Mesodermal cell (in vitro differentiated cells): ENCODE data around the gene CEACAM6.
"Not testable (repeated sequence)": the region's sequence is repeated elsewhere in the genome, so short reads cannot be mapped to it uniquely, and the experiment has no call there.

Experiments used
- H3K27ac ChIP-seq: 2 replicates; pipeline ENCODE4 v1.7.0; 2013; ENCODE audit warnings: mild to moderate bottlenecking, low read depth, low read length, moderate library complexity; ENCODE audit not compliant: severe bottlenecking
- H3K36me3 ChIP-seq: 2 replicates; pipeline ENCODE4 v1.7.1; 2013; ENCODE audit warnings: mild to moderate bottlenecking, low read length, moderate library complexity; ENCODE audit not compliant: control insufficient read depth, insufficient read depth
- H3K4me1 ChIP-seq: one replicate; pipeline ENCODE4 v1.7.1; 2013; ENCODE audit warnings: mild to moderate bottlenecking, low read length; ENCODE audit not compliant: insufficient read depth, control insufficient read depth, poor library complexity, severe bottlenecking
- H3K4me3 ChIP-seq: 2 replicates; pipeline ENCODE4 v1.7.0; 2013; ENCODE audit warnings: low read length, control low read depth, mild to moderate bottlenecking; ENCODE audit not compliant: insufficient read depth, poor library complexity, severe bottlenecking; ENCODE audit errors: extremely low read depth
- H3K9me3 ChIP-seq: 2 replicates; pipeline ENCODE4 v1.7.1; 2013; ENCODE audit warnings: mild to moderate bottlenecking, low read length, moderate library complexity; ENCODE audit not compliant: control insufficient read depth
- WGBS, 2 experiments: methylation state at CpG; one replicate each; pipeline ENCODE4 v1.1.5; 2013; ENCODE audit warnings: missing lambda C conversion rate in 2 of 2; ENCODE audit not compliant: insufficient coverage in 2 of 2; 5-methylcytosine and 5-hydroxymethylcytosine counted together

Gene CEACAM6

GRCh38 chr19:41783612-41784011, 28.3 kb downstream of the CEACAM6 start:
- no peak overlapping the region for H3K27ac ChIP-seq
- no peaks in the 10 kb centered on the region for H3K36me3 ChIP-seq
- WGBS, 2 experiments = 48 to 54% methylated on average over 3 of the region's 5 CpGs

DNA sequence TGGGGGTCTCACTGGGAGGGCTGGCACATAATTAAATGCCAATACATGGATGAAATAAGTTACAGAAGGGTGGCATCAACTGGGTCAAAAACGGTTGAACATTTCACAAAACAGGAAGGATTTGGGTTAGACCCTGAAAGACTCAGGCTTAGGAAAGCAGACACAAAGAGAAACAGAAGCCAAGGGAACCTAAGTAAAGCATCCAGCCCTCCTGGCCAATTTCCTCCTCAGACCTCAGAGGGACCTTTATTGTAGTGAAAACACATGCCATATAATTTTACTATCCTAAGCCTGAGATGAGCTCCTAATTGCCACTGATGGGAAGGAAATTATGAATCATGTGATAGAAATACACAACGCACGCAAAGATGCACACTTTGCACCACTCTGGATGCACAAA, 29.0 kb downstream of the CEACAM6 start:
- no peak overlapping the region for H3K27ac ChIP-seq
- no peaks in the 10 kb centered on the region for H3K9me3 ChIP-seq
- H3K4me3 ChIP-seq = no peak overlapping the region
- H3K36me3 ChIP-seq = no peaks in the 10 kb centered on the region
- H3K4me1 ChIP-seq = no peaks in the 10 kb centered on the region
- WGBS, 2 experiments = 73 to 75% methylated on average over 3 of the region's 3 CpGs

More at GRCh38 chr19:41783612-41784011, 28.3 kb downstream of the CEACAM6 start:
- no peaks in the 10 kb centered on the region for H3K9me3 ChIP-seq
- H3K4me3 ChIP-seq = no peak overlapping the region
- no peaks in the 10 kb centered on the region for H3K4me1 ChIP-seq

- Histone ChIP-seq H3K36me3 (no peaks in the 10 kb centered on the region), H3K27ac (no peak overlapping the region), H3K4me3 (no peak overlapping the region), H3K4me1 (no peaks in the 10 kb centered on the region), H3K9me3 (no peaks in the 10 kb centered on the region)
- WGBS, 2 experiments = 47 to 58% methylated on average over 1 of the region's 4 CpGs
Measured at GRCh38 chr19:41784743-41785142, 29.4 kb downstream of the CEACAM6 start.

DNA sequence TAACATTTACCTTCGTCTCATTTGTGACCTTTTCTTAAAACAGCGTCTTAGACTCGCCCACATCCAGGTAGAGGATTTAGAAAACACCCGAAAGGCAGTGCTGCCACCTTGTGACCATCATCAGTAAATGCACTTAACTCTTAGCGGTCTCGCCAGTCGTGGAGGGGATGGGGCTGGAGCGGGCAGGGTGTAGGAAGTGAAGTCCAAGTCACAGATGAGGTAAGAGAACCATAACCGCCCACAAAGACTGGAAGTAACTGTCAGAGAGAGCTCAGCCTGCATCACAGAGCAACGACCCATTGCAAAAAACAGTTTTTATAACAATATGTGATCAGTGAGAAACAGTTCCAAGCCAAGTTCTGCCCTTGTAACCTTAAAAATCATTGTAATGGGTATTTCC, 30.3 kb downstream of the CEACAM6 start:
- Histone ChIP-seq H3K27ac (no peak overlapping the region), H3K36me3 (no peaks in the 10 kb centered on the region), H3K9me3 (no peaks in the 10 kb centered on the region), H3K4me1 (no peaks in the 10 kb centered on the region), H3K4me3 (no peak overlapping the region)
- 0% methylated on average over 2 of the region's 10 CpGs; no CpG with 5 or more reads in 1 of the 2 experiments for WGBS, 2 experiments

DNA sequence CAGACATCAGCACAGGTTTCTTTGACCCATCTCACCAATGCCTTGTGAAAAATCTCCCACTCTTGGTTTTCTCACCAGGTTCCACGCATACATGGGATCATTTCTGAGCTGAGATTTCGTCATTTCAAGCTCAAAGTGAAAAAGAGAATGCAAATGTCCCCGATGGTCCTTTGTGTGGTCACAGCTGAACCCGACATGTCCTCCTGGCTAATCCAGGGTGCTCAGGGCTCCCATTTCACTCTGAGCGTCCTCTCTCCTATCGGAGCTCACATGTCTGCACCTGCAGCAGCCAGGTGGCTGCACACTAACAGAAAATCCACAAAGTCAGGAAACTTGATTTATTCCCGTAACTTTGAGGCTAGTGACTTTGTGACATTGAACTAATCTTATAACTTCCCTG, 31.7 kb downstream of the CEACAM6 start:
- 57 to 65% methylated on average over 6 to 7 of the region's 7 CpGs for whole genome bisulfite sequencing, 2 experiments
- H3K36me3 ChIP-seq = no peaks in the 10 kb centered on the region
- no peak overlapping the region for H3K27ac ChIP-seq
- H3K9me3 ChIP-seq = no peaks in the 10 kb centered on the region
- H3K4me1 ChIP-seq = no peaks in the 10 kb centered on the region
- no peak overlapping the region for H3K4me3 ChIP-seq

DNA sequence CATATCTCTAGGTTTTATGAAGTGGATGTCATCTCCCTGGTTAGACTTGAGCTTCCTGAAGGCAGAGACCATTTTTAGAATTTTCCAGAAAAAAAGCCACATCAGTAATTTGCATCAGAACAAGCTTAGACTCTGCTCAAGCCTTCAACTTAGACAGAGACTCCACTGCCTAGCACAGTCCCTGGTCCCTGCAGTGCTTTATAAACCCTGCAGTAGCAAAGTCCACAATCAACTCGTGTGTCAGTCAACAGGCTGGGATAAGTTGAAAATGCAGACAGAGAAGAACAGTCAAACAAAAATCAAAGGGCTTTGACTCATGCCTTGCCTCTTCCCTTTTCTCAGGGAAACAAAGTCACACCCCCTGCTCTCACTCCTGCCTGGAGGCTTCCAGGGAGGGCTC, 33.2 kb downstream of the CEACAM6 start:
- not testable (repeated sequence) for H3K4me3 ChIP-seq, H3K4me1 ChIP-seq, H3K36me3 ChIP-seq, H3K27ac ChIP-seq, H3K9me3 ChIP-seq
- no CpG with 5 or more reads among the region's 1 CpG for WGBS, 2 experiments

- H3K36me3 ChIP-seq, H3K4me3 ChIP-seq, H3K27ac ChIP-seq, H3K4me1 ChIP-seq, H3K9me3 ChIP-seq: not testable (repeated sequence)
- WGBS, 2 experiments = 50% methylated on average over 1 to 2 of the region's 5 CpGs
Measured at GRCh38 chr19:41789053-41789452, 33.7 kb downstream of the CEACAM6 start.

DNA sequence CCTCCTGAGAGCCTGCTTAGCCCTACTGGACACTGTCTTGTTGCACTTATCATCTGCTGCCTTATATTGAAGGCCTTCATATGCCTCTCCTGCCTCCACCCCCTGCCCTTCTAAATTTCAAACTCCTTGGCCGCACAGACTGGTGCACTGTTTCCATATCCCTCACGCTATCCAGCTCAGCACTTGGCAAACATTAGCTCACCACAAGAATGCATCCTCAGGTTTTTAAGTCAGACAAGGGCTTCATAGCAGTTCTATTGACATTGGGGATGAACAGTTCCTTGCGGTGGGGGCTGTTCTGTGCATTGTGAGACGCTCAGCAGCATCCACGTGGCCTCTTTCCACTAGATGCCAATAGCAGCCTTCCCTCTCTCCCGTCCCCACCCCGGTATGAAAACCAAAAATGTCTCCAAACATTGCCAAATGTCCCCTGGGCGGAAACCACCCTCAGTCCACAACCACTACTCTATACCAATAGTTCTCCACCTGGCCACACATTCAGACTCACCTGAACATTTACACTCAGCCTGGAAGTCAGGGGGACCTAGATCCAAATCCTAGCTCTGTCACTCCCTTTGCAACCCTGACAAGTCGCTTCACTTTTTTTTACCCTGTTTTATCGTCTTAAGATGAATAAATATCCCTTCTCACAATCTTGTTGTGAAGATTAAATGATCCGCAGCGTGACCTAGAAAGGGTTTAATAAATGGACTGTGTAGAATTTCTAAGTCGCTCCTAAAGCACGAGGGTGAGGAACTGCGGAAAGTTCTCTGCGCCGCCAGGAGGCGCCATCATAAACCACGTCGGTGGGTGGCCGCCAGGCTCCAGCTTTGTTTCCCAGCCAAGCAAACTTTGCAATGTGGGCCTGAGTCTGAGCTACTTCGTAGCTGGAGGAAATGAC, 37.4 kb downstream of the CEACAM6 start:
- no peak overlapping the region for H3K4me3 ChIP-seq
- 31 to 37% methylated on average over 11 to 17 of the region's 22 CpGs for WGBS, 2 experiments
- no peaks in the 10 kb centered on the region for H3K4me1 ChIP-seq

GRCh38 chr19:41793414-41793727, 38.0 kb downstream of the CEACAM6 start:
- H3K27ac ChIP-seq = no peak overlapping the region
- no peaks in the 10 kb centered on the region for H3K4me1 ChIP-seq
- WGBS, 2 experiments = no CpG with 5 or more reads among the region's 1 CpG
- H3K36me3 ChIP-seq = no peaks in the 10 kb centered on the region
- H3K9me3 ChIP-seq = no peaks in the 10 kb centered on the region
- no peak overlapping the region for H3K4me3 ChIP-seq

More for the DNA sequence above, 37.4 kb downstream of the CEACAM6 start:
- Histone ChIP-seq H3K9me3 (no peaks in the 10 kb centered on the region), H3K36me3 (no peaks in the 10 kb centered on the region), H3K27ac (no peak overlapping the region)

DNA sequence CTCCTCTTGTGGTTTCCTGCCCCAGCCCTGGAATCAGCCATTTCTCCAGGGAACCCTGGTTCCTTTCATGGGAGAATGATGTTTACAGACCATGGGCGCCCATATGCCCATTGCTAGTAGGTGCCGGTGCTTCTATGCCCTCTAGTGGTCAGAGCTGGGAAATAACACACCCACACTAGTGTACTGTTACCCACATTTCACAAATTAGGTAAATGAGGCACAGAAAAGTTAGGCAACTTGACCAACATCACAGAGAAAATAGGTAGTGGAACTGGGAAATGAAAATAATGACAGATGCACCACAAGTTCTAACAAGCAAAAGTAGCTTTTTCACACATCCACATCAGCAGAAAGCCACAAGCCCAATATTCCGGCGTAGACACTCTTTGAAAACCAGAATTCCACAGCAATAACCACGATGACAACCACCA, 39.7 kb downstream of the CEACAM6 start:
- H3K4me3 ChIP-seq = no peak overlapping the region
- H3K9me3 ChIP-seq = no peaks in the 10 kb centered on the region
- 74 to 80% methylated on average over 3 of the region's 5 CpGs for WGBS, 2 experiments
- H3K27ac ChIP-seq = no peak overlapping the region
- H3K36me3 ChIP-seq = no peaks in the 10 kb centered on the region
- H3K4me1 ChIP-seq = no peaks in the 10 kb centered on the region

GRCh38 chr19:41796362-41796761, 41.0 kb downstream of the CEACAM6 start, which contains the start of gene CEACAM3:
Gene CEACAM3, plus strand, starts transcription at chr19:41796587. Its CDS starts 91 bp downstream, at chr19:41796678.
- no peak within 1 kb of the TSS for H3K4me3 ChIP-seq
- H3K36me3 ChIP-seq = no peaks in the 10 kb centered on the region
- H3K27ac ChIP-seq = no peak within 1 kb of the TSS
- H3K9me3 ChIP-seq = no peaks in the 10 kb centered on the region
- H3K4me1 ChIP-seq = no peaks in the 10 kb centered on the region
